H9 (cell line): ENCODE results near the gene EDEM1. TPM values are rescaled to one million over a fixed set of nuclear protein-coding genes. Genes with fewer than 3 reads are reported as not detected.
"Not testable (repeated sequence)": the region's sequence is repeated elsewhere in the genome, so short reads cannot be mapped to it uniquely, and the experiment has no call there.

ENCODE experiments used
- DNase-seq: peaks from one replicate; pipeline ENCODE4 v3.0.0-alpha.2; 2017
- H2AFZ ChIP-seq: one replicate; pipeline ENCODE4 v1.6.1; 2013; ENCODE audit warnings: mild to moderate bottlenecking, low read length, control low read depth, moderate library complexity
- H2AK5ac ChIP-seq: 2 replicates; pipeline ENCODE4 v1.6.1; 2013; ENCODE audit warnings: low read length, control low read depth, mixed read lengths; ENCODE audit not compliant: insufficient read length
- H2BK120ac ChIP-seq: one replicate; pipeline ENCODE4 v1.6.1; 2013; ENCODE audit warnings: low read depth, mild to moderate bottlenecking, low read length, control low read depth, inconsistent platforms; ENCODE audit not compliant: poor library complexity, severe bottlenecking
- H2BK12ac ChIP-seq: 2 replicates; pipeline ENCODE4 v1.6.1; 2013; ENCODE audit warnings: low read length, control low read depth, mixed read lengths, low read depth; ENCODE audit not compliant: insufficient read length
- H2BK15ac ChIP-seq: 2 replicates; pipeline ENCODE4 v1.6.1; 2013; ENCODE audit warnings: low read depth, low read length, control low read depth
- H2BK20ac ChIP-seq: one replicate; pipeline ENCODE4 v1.6.1; 2013; ENCODE audit warnings: low read depth, mild to moderate bottlenecking, low read length, control low read depth, inconsistent platforms; ENCODE audit not compliant: poor library complexity, severe bottlenecking
- H2BK5ac ChIP-seq: 2 replicates; pipeline ENCODE4 v1.6.1; 2013; ENCODE audit warnings: low read length, control low read depth, mixed read lengths; ENCODE audit not compliant: insufficient read length
- H3K14ac ChIP-seq: 2 replicates; pipeline ENCODE4 v1.6.1; 2013; ENCODE audit warnings: low read length, control low read depth; ENCODE audit not compliant: insufficient read depth
- H3K18ac ChIP-seq: 2 replicates; pipeline ENCODE4 v1.6.1; 2013; ENCODE audit warnings: low read depth, mild to moderate bottlenecking, mixed read lengths, low read length, control low read depth; ENCODE audit not compliant: insufficient read length
- H3K23ac ChIP-seq: 2 replicates; pipeline ENCODE4 v1.6.1; 2013; ENCODE audit warnings: low read length, control low read depth, mixed read lengths, low read depth; ENCODE audit not compliant: insufficient read length
- H3K23me2 ChIP-seq: 2 replicates; pipeline ENCODE4 v1.6.1; 2013; ENCODE audit warnings: low read depth, mild to moderate bottlenecking, mixed read lengths, low read length, control low read depth; ENCODE audit not compliant: insufficient read length, poor library complexity, severe bottlenecking
- H3K27ac ChIP-seq: 2 replicates; pipeline ENCODE4 v1.5.1; 2013; ENCODE audit warnings: low read length, control low read depth, mixed read lengths, low read depth; ENCODE audit not compliant: insufficient read length
- H3K27me3 ChIP-seq: 2 replicates; pipeline ENCODE4 v1.6.1; 2013; ENCODE audit warnings: low read length, control low read depth, inconsistent platforms; ENCODE audit not compliant: insufficient read depth
- H3K4ac ChIP-seq: 2 replicates; pipeline ENCODE4 v1.6.1; 2013; ENCODE audit warnings: low read depth, mild to moderate bottlenecking, control low read depth, inconsistent platforms, low read length, moderate library complexity
- H3K4me1 ChIP-seq: 2 replicates; pipeline ENCODE4 v1.6.1; 2013; ENCODE audit warnings: low read length, control low read depth, inconsistent platforms; ENCODE audit not compliant: insufficient read depth
- H3K4me2 ChIP-seq: 2 replicates; pipeline ENCODE4 v1.6.1; 2013; ENCODE audit warnings: low read length, control low read depth, mixed read lengths; ENCODE audit not compliant: insufficient read length, insufficient read depth
- H3K56ac ChIP-seq: 2 replicates; pipeline ENCODE4 v1.6.1; 2013; ENCODE audit warnings: low read depth, mild to moderate bottlenecking, mixed read lengths, low read length, control low read depth; ENCODE audit not compliant: insufficient read length
- H3K79me1 ChIP-seq: 2 replicates; pipeline ENCODE4 v1.6.1; 2013; ENCODE audit warnings: low read depth, mild to moderate bottlenecking, moderate library complexity, low read length, control low read depth, inconsistent platforms; ENCODE audit not compliant: insufficient read depth, poor library complexity, severe bottlenecking
- H3K79me2 ChIP-seq: 2 replicates; pipeline ENCODE4 v1.6.1; 2013; ENCODE audit warnings: low read length, control low read depth, inconsistent platforms; ENCODE audit not compliant: insufficient read depth
- H3K9ac ChIP-seq: 2 replicates; pipeline ENCODE4 v1.6.1; 2013; ENCODE audit warnings: low read length, control low read depth, mixed read lengths; ENCODE audit not compliant: insufficient read length; ENCODE audit errors: extremely low read depth
- H3K9me3 ChIP-seq: one replicate; pipeline ENCODE4 v1.6.1; 2013; ENCODE audit warnings: low read depth, low read length, inconsistent platforms; ENCODE audit not compliant: control insufficient read depth
- H3T11ph ChIP-seq: one replicate; pipeline ENCODE4 v1.6.1; 2013; ENCODE audit warnings: mild to moderate bottlenecking, low read length, control low read depth, inconsistent platforms
- H4K20me1 ChIP-seq: one replicate; pipeline ENCODE4 v1.6.1; 2013; ENCODE audit not compliant: control insufficient read depth, insufficient read length, insufficient read depth
- H4K5ac ChIP-seq: 2 replicates; pipeline ENCODE4 v1.6.1; 2013; ENCODE audit warnings: low read depth, mild to moderate bottlenecking, mixed read lengths, low read length, control low read depth; ENCODE audit not compliant: insufficient read length
- H4K8ac ChIP-seq: replicated peaks from 2 replicates; pipeline ENCODE4 v1.6.1; 2013; ENCODE audit warnings: low read length, control low read depth, mixed read lengths, low read depth; ENCODE audit not compliant: insufficient read length
- H4K91ac ChIP-seq: 2 replicates; pipeline ENCODE4 v1.6.1; 2013; ENCODE audit warnings: low read depth, mild to moderate bottlenecking, moderate library complexity, mixed read lengths, low read length, control low read depth; ENCODE audit not compliant: insufficient read length
- H3K27ac Mint-ChIP-seq, 3 experiments: 2 replicates in 2 of 3; 3 replicates in 1 of 3; pipeline ENCODE4 v1.8.0; 2020 to 2021; ENCODE audit warnings: mixed read lengths in 3 of 3, mild to moderate bottlenecking in 1 of 3, moderate library complexity in 1 of 3
- H3K27me3 Mint-ChIP-seq: 2 replicates; pipeline ENCODE4 v1.8.0; 2021; ENCODE audit warnings: low read depth, mild to moderate bottlenecking, moderate library complexity, mixed read lengths
- H3K36me3 Mint-ChIP-seq, 3 experiments: 2 replicates in 2 of 3; 3 replicates in 1 of 3; pipeline ENCODE4 v1.8.0; 2020 to 2021; ENCODE audit warnings: low read depth in 3 of 3, mixed read lengths in 3 of 3; ENCODE audit not compliant: insufficient read depth in 1 of 3
- H3K4me1 Mint-ChIP-seq, 2 experiments: 2 replicates each; pipeline ENCODE4 v1.8.0; 2020; ENCODE audit warnings: mixed read lengths in 2 of 2
- H3K4me3 Mint-ChIP-seq, 2 experiments: 2 replicates in 1 of 2; 3 replicates in 1 of 2; pipeline ENCODE4 v1.8.0; 2020 to 2021; ENCODE audit warnings: mild to moderate bottlenecking in 2 of 2, mixed read lengths in 2 of 2, moderate library complexity in 1 of 2
- H3K9me3 Mint-ChIP-seq, 2 experiments: 2 replicates in 1 of 2; 3 replicates in 1 of 2; pipeline ENCODE4 v1.8.0; 2020; ENCODE audit warnings: mild to moderate bottlenecking in 2 of 2, mixed read lengths in 2 of 2, moderate library complexity in 1 of 2
- WGBS: extraction: QIAGEN DNeasy Blood & Tissue Kit; methylation state at CpG from one replicate; pipeline ENCODE4 v1.1.7; 2013; ENCODE audit warnings: missing lambda C conversion rate, low lambda C conversion rate, mixed read lengths; ENCODE audit not compliant: insufficient read length; ENCODE audit errors: extremely low coverage; 5-methylcytosine and 5-hydroxymethylcytosine counted together
- total RNA-seq: library from RNA; stranded (reverse); gene quantifications from 2 replicates; pipeline ENCODE4 v1.2.1, GENCODE V29; 2021
- TF ChIP-seq, protein P1 (sequence below): fragments of 200-600 bp; sonication (generic); conservative IDR thresholded peaks from 3 replicates; pipeline ENCODE4 v1.8.0; 2021; ENCODE audit warnings: antibody characterized with exemption, mild to moderate bottlenecking

Gene EDEM1
- total RNA-seq, 1 experiment from 2014 or later, result 11.7 TPM

DNA sequence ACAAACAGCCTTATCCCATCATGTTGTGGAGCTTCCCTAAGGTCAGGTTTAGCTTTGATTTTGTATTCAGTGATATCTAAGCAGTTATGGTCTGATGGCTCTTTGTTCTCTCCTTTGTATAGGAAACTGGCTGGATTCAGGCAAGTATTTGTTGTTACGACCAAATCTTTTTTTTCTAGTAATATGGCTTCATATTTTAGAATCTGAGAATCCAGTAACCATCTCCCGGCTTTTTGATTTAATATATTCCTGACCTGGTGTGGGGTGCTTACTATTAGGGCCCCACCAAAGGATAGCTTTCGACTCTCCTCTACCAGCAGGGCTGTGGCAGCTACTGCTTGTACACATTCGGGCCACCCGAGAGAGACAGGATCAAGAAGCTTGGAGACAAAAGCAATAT is 42.4 kb upstream of the EDEM1 start:
- TF ChIP-seq, protein P1, sequence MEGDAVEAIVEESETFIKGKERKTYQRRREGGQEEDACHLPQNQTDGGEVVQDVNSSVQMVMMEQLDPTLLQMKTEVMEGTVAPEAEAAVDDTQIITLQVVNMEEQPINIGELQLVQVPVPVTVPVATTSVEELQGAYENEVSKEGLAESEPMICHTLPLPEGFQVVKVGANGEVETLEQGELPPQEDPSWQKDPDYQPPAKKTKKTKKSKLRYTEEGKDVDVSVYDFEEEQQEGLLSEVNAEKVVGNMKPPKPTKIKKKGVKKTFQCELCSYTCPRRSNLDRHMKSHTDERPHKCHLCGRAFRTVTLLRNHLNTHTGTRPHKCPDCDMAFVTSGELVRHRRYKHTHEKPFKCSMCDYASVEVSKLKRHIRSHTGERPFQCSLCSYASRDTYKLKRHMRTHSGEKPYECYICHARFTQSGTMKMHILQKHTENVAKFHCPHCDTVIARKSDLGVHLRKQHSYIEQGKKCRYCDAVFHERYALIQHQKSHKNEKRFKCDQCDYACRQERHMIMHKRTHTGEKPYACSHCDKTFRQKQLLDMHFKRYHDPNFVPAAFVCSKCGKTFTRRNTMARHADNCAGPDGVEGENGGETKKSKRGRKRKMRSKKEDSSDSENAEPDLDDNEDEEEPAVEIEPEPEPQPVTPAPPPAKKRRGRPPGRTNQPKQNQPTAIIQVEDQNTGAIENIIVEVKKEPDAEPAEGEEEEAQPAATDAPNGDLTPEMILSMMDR, result no peak

DNA sequence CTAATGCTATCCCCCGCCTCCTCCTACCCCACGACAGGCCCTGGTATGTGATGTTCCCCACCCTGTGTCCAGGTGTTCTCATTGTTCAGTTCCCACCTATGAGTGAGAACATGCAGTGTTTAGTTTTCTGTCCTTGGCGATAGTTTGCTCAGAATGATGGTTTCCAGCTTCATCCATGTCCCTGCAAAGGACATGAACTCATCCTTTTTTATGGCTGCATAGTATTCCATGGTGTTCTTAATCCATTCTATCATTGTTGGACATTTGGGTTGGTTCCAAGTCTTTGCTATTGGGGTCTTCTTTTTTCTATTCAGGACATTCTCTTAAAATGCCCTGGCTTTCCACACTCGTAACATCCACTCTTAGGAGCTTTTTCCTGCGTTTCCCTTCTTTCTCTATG is 40.4 kb upstream of the EDEM1 start:
- not testable (repeated sequence) for H3K9me3 ChIP-seq, H3K9ac ChIP-seq, H3K27me3 ChIP-seq, H3K18ac ChIP-seq, H2AFZ ChIP-seq, H4K5ac ChIP-seq, H4K8ac ChIP-seq, H3K79me1 ChIP-seq, H2BK12ac ChIP-seq, H3K14ac ChIP-seq, H4K91ac ChIP-seq, H2BK120ac ChIP-seq, H2BK20ac ChIP-seq, H3K56ac ChIP-seq, H3K27ac ChIP-seq, H2BK15ac ChIP-seq, H3T11ph ChIP-seq, H3K23ac ChIP-seq, H2BK5ac ChIP-seq, H3K27me3 Mint-ChIP-seq, H3K4ac ChIP-seq, H3K4me3 Mint-ChIP-seq, H2AK5ac ChIP-seq, H4K20me1 ChIP-seq, H3K27ac Mint-ChIP-seq, H3K23me2 ChIP-seq, H3K4me2 ChIP-seq, H3K4me1 Mint-ChIP-seq, H3K4me1 ChIP-seq, DNase-seq
- peaks cover 45 to 53% (median 52%) of the 10 kb centered on the region in 3 experiments for H3K36me3 Mint-ChIP-seq
- H3K79me2 ChIP-seq, result peaks cover 20% of the 10 kb centered on the region; the same call in 1 of the 2 replicates
- peaks cover 43 to 50% of the 10 kb centered on the region in 2 experiments for H3K9me3 Mint-ChIP-seq
- WGBS, result no CpG with 5 or more reads among the region's 5 CpGs

More for the DNA sequence above, 42.4 kb upstream of the EDEM1 start:
- Histone ChIP-seq H3K4me1 (no peaks in the 10 kb centered on the region), H3K18ac (no peak overlapping the region), H3K9ac (no peak overlapping the region), H4K91ac (no peak overlapping the region), H3K9me3 (no peaks in the 10 kb centered on the region), H2AFZ (no peak overlapping the region), H3K79me1 (peaks cover 14% of the 10 kb centered on the region), H3K23ac (no peak overlapping the region), H2BK120ac (no peak overlapping the region), H2BK5ac (no peak overlapping the region), H3K14ac (no peak overlapping the region), H3T11ph (no peak overlapping the region), H2BK20ac (no peak overlapping the region), H3K4me2 (no peak overlapping the region), H3K27me3 (no peaks in the 10 kb centered on the region), H3K79me2 (peaks cover 21% of the 10 kb centered on the region), H4K8ac (no peak overlapping the region), H2BK15ac (no peak overlapping the region), H3K4ac (no peak overlapping the region), H2AK5ac (no peak overlapping the region), H3K27ac (no peak overlapping the region), H4K20me1 (no peaks in the 10 kb centered on the region), H2BK12ac (no peak overlapping the region), H3K23me2 (no peaks in the 10 kb centered on the region), H3K56ac (no peak overlapping the region), H4K5ac (no peak overlapping the region)
- no CpG with 5 or more reads among the region's 5 CpGs for WGBS
- no peaks in the 10 kb centered on the region for H3K4me1 Mint-ChIP-seq
- no peak for DNase-seq
- H3K27ac Mint-ChIP-seq, result no peak overlapping the region
- no peak overlapping the region for H3K4me3 Mint-ChIP-seq
- peaks cover 47 to 63% (median 58%) of the 10 kb centered on the region in 3 experiments for H3K36me3 Mint-ChIP-seq
- peaks cover 47 to 54% of the 10 kb centered on the region in 2 experiments for H3K9me3 Mint-ChIP-seq
- no peaks in the 10 kb centered on the region for H3K27me3 Mint-ChIP-seq
